Measurements from ENCODE around the gene MOB3A. TPM values are rescaled to one million over a fixed set of nuclear protein-coding genes. Genes with fewer than 3 reads are reported as not detected.

Gene MOB3A
- total and polyA plus RNA-seq, 11 donors = 7.1 to 32.3 (median 16.7) TPM

GRCh38 chr19:2039959-2040646 lies 56.0 kb downstream of the MOB3A start:
- peaks cover 0 to 13% (median 8%) of the 10 kb centered on the region in 12 donors for H3K9me3 ChIP-seq
- DNase-seq = peak in 1 of 5 donors; percentile 33
- peaks cover 0 to 70% (median 55%) of the 10 kb centered on the region in 9 donors for H3K36me3 ChIP-seq
- 80 to 85% (median 81%) methylated on average over 11 to 20 of the region's 20 CpGs for WGBS, 4 donors
- H3K27me3 ChIP-seq = no peaks in the 10 kb centered on the region
- H3K4me1 ChIP-seq = peaks cover 7 to 63% (median 49%) of the 10 kb centered on the region in 12 donors
- peak overlapping the region; percentile 63 to 99 (median 90) for H3K27ac ChIP-seq
- intact Hi-C loops (cut with DNase I) = no loop called here
- ATAC-seq = peak in 1 of 4 donors; percentile 6
- TF ChIP-seq POLR2A (IDR thresholded peaks at IDR 0.05) = no peak
- no peak overlapping the region for H3K4me3 ChIP-seq

GRCh38 chr19:2039089-2039958 lies 56.8 kb downstream of the MOB3A start:
- WGBS, 4 donors = 71 to 82% (median 78%) methylated on average over 30 of the region's 30 CpGs
- Histone ChIP-seq H3K9me3 (peaks cover 0 to 13% (median 8%) of the 10 kb centered on the region in 12 donors), H3K4me3 (no peak overlapping the region), H3K4me1 (peaks cover 7 to 61% (median 42%) of the 10 kb centered on the region in 12 donors), H3K27ac (peak overlapping the region in 11 of 12 donors; percentile 71 to 99 (median 90)), H3K36me3 (peaks cover 0 to 64% (median 51%) of the 10 kb centered on the region in 9 donors), H3K27me3 (no peaks in the 10 kb centered on the region)
- DNase-seq (peak in 1 of 5 donors; percentile 55), ATAC-seq (no peak)
- intact Hi-C loops (cut with DNase I) = no loop called here
- TF ChIP-seq POLR2A (IDR thresholded peaks at IDR 0.05) (no peak), CTCF (IDR thresholded peaks at IDR 0.05) (no peak)

- H3K4me1 ChIP-seq = peaks cover 7 to 52% (median 34%) of the 10 kb centered on the region in 12 donors
- H3K9me3 ChIP-seq = peaks cover 0 to 13% (median 8%) of the 10 kb centered on the region in 12 donors
- 86 to 90% (median 89%) methylated on average over 37 to 44 of the region's 44 CpGs for WGBS, 4 donors
- H3K27ac ChIP-seq = peak overlapping the region in 6 of 12 donors; percentile 19 to 99 (median 92)
- peaks cover 0 to 58% (median 51%) of the 10 kb centered on the region in 9 donors for H3K36me3 ChIP-seq
- intact Hi-C loops (cut with DNase I) = no loop called here
- TF ChIP-seq CTCF (IDR thresholded peaks at IDR 0.05) (no peak), POLR2A (IDR thresholded peaks at IDR 0.05) (no peak)
- H3K27me3 ChIP-seq = no peaks in the 10 kb centered on the region
- peak in 1 of 5 donors; percentile 36 for DNase-seq
- no peak for ATAC-seq
- H3K4me3 ChIP-seq = no peak overlapping the region
These were observed 57.6 kb downstream of the MOB3A start for GRCh38 chr19:2038284-2039088.

- intact Hi-C loops (cut with DNase I) = no loop called here
- H3K27ac ChIP-seq = peak overlapping the region in 1 of 12 donors; percentile 96
- H3K4me1 ChIP-seq = peaks cover 7 to 48% (median 30%) of the 10 kb centered on the region in 12 donors
- 73 to 80% (median 77%) methylated on average over 24 of the region's 24 CpGs for WGBS, 4 donors
- ATAC-seq (no peak), DNase-seq (no peak)
- TF ChIP-seq CTCF (IDR thresholded peaks at IDR 0.05) (no peak), POLR2A (IDR thresholded peaks at IDR 0.05) (no peak)
- no peak overlapping the region for H3K4me3 ChIP-seq
- H3K27me3 ChIP-seq = no peaks in the 10 kb centered on the region
- peaks cover 0 to 13% (median 8%) of the 10 kb centered on the region in 12 donors for H3K9me3 ChIP-seq
- peaks cover 0 to 51% (median 44%) of the 10 kb centered on the region in 9 donors for H3K36me3 ChIP-seq
These were observed 58.4 kb downstream of the MOB3A start for GRCh38 chr19:2037651-2038255.
